ENCODE measurements around the gene CEP295NL. TPM values are rescaled to one million over a fixed set of nuclear protein-coding genes. Genes with fewer than 3 reads are reported as not detected.
"Not testable (repeated sequence)": the region's sequence is repeated elsewhere in the genome, so short reads cannot be mapped to it uniquely, and the experiment has no call there.

CEP295NL gene, protein sequence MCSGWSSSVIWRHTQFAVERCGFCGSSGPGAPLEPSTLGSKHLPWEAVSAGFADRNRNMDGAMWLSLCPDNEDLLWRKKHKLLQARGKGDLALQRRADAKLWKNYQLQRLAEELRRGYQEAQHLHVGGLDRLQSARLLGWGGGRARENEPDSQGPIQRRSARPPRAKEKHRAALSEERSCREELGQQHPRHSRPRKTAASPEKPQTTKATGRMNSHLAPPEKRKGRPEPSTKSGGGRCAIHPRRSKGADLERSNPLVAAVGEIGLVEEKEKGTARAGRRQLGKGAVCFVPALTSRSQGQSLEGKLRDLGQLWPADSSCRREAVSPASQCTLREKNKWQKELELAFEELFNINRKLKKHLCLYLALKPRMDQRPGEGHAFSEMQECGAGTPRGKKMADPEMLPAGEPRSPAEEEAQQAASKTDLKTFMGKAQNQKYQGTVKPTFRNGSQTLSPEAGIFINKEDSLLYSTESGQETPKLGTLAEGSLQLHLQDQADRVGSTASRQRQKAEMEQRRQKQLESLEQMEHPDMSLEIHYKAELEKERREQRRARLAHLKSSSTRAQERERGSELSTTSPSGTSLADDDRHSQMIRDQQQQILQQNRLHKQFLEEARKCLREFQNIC
- total RNA-seq: 16.7 TPM

DNA sequence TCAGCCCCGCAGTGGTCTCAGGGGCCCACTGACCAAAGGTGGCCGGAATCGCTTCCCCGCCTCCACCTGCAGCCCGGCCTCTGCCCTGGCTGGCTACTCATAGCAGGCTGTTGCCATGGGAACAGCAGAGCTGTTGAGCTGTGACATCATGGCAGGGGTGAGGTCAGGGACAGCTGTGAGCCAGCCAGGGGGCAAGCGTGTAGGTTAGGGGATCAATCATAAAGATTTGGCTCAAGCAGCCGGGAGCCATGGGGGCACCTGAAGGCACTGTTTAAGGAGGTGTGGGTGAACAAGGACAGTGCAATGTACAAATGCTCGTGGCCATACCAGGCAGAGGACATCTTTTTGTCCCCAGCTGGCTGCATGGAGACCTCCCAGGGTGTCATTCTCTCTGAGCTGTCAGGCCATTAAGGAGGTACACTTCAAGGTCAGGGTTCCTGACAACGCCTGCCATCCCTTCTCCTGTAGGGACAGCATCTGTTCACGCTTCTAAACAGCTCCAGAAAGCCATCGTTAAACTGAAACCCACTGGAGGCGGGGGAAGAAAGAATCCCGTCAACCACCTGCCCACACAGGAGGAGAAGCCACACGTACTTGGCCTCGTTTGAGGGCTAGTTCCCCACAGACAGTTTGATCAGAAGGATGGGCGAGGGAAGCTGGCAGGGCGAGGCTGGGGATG is at the start of gene CEP295NL:
Gene CEP295NL (minus strand): TSS at position 101 of the 679 bp plus-strand sequence. CDS start 1,373 bp downstream, outside the sequence.
- intact Hi-C loops (cut with DNase I): no loop called here
- peak; percentile 67 for DNase-seq (ENCODE audit: low spot score)
- ATAC-seq: peak; percentile 67

DNA sequence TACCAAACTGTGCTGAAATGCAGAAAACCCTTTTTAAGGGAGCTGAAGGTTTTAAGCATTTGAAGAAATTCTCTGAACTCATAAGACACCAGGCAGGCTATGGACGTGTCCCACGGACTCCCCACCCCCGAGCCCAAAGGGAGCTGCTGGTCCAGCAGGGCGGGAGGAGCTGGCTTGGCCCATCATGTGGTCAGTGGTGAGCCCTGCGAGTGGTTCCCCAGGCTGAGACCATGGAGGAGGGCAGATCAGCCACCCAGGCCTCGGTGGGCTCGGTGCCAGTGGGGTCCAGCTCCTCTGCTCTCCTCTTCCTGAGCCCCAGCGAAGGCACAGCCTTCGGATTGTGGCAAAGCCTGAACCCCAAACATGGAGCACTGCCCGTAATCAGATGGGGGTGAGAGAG is 49.7 kb upstream of the CEP295NL start:
- DNase-seq (ENCODE audit: low spot score) (no peak), ATAC-seq (peak; percentile 59)

DNA sequence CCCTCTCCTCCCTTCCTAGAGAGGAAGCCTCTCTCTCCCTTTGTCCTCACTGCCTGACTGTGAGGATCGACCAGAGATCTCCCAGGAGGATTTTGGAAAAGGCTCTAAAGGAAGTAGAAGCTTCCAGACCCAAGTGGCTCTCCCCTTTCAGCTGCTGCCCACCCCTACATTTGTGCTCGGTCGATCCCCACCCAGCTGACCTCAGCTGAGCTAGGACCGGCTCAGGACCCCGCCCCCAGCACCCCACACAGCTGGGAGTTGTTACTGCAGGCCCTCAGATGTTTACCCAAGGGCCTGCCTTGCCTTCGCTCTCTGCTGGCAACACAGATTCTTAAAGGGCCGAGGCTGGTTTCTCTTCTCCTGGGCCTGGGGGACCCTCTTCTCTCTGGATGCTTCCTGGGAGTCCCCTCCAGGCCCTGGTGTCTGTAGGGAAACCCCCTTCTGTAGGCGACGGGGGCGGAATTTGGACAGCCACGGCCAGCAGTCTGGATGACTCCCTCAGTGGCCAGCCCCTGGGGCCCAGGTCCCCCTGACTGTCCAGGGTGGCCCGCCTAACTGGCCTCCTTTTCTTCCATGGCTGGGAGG is 49.1 kb upstream of the CEP295NL start:
- intact Hi-C loops (cut with DNase I): no loop called here
- ATAC-seq: peak; percentile 55

More for the DNA sequence above, 49.7 kb upstream of the CEP295NL start:
- intact Hi-C loops (cut with DNase I): no loop called here

DNA sequence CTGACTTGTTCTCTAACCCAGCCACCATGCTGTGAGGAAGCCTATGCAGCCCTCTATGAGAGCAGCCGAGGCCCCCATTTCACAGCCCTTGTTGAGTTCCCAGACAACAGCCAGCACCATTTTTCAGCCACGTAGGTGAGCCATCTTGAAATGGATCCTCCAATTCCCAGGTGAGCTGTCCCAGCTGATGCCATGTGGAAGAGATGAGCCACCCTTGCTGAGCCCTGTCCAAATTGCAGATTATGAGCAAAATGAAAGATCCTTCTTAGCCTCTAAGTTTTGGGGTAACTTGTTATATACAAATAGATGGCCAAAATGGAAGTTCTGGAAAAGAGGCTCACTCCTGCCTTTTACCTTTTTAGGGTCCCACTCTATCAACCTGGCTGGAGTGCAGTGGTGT is 47.9 kb upstream of the CEP295NL start:
- intact Hi-C loops (cut with DNase I): no loop called here
- no peak for DNase-seq (ENCODE audit: low spot score)
- ATAC-seq: no peak

More for the DNA sequence above, 49.1 kb upstream of the CEP295NL start:
- DNase-seq (ENCODE audit: low spot score): no peak

DNA sequence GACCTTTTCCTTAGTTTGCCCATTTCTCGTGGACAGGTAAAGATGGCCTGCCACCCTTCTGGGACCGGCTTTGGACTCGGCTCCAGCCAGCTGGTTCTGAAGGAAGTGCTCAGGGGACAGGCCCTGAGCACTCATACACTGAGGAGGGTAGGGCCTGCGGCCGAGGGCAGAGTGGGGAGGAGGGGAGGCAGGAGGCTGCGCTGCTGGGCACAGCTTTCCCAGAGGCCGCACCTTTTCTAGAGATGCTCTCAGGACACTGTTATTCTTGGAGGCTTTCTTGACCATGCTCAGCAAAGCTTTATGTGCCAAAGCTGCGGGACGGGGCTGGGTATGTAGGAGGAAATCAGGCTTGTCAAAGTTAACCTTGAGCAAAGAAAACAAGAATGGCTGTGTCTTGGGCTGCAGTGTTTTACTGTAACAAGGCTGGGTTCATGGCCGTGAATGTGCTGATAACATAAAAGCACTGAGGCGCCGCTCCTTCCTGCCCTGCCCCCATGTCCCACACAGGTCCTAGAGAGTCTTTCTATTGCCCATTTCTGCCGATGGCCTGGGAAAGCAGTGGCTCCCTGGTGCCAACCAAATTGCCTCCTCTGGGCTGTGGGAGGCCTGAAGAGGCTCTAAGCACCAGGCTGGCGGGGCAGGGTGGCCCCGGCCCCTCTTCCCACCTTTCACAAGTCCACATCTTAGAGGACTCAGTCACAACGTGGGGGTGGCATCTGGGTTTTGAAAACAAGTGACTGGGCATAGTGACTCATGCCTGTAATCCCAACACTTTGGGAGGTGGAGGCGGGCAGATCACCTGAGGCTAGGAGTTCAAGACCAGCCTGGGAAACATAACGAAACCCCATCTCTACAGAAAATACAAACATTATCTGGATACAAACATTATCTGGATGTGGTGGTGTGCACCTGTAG is 44.5 kb upstream of the CEP295NL start:
- ATAC-seq (peak; percentile 54), DNase-seq (ENCODE audit: low spot score) (no peak)
- intact Hi-C loops (cut with DNase I): no loop called here

DNA sequence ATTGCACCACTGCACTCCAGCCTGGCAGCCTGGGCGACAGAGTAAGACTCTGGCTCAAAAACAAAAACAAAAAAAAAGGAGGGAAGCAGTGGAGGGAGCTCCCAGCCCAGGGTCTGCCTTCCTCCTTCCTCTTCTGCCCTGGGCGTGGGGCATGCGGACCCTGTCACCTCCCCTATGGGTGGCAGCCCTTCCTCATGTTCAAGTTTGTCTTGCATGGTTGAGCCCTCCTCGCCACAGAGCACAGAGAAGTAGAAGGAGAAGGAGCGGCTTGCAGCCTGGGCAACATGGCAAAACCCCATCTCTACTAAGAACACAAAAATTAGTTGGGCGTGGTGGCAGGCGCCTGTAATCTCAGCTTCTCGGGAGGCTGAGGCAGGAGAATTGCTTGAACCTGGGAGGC is 43.6 kb upstream of the CEP295NL start:
- no peak for ATAC-seq
- intact Hi-C loops (cut with DNase I): no loop called here
- DNase-seq (ENCODE audit: low spot score): no peak

DNA sequence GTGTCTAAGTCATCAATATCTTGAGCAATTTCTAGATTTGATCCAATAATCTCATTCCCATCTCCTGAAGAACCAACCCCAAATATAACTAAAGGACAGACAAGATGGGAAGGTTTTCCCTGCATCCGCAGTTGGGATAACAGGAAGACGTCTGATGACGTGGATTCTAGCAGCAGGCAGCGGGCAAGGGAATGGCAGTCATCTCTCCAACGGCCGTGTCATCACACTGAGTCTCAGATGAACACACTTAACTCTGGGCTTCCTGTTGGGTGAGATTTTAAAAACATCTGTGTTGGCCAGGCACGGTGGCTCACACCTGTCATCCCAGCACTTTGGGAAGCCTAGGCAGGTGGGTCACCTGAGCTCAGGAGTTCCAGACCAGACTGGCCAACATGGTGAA is 43.1 kb upstream of the CEP295NL start:
- ATAC-seq (no peak), DNase-seq (ENCODE audit: low spot score) (no peak)
- intact Hi-C loops (cut with DNase I): no loop called here

DNA sequence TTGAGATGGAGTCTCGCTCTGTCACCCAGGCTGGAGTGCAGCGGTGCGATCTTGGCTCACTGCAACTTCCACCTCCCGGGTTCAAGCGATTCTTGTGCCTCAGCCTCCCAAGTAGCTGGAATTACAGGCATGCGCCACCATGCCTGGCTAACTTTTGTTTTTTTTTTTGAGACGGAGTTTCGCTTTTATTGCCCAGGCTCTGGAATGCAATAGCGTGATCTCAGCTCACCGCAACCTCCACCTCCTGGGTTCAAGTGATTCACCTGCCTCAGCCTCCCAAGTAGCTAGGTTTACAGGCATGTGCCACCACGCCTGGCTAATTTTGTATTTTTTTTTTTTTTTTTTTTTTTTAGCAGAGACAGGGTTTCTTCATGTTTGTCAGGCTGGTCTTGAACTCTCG is 42.5 kb upstream of the CEP295NL start:
- DNase-seq (ENCODE audit: low spot score); ATAC-seq; intact Hi-C loops (cut with DNase I): not testable (repeated sequence)

DNA sequence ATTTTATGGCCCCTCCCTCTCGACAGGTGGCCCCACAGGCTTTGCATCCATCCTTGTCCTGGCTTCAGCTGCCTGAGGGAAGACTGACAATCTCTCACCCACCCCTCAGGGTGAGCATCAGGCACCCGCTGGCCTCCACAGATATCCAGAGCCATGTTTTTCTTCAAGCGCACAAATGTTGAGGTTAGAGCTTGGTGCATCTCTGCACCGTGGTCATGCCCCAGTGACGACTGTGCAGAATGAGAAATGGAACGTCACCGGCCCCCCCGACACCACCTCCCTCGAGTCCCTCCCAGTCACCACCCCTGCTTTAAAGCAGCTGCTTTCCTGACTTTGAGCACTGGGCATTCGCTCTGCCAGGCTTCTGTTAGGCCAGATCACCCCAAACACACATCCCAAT is 42.0 kb upstream of the CEP295NL start:
- DNase-seq (ENCODE audit: low spot score) (no peak), ATAC-seq (no peak)
- intact Hi-C loops (cut with DNase I): no loop called here

DNA sequence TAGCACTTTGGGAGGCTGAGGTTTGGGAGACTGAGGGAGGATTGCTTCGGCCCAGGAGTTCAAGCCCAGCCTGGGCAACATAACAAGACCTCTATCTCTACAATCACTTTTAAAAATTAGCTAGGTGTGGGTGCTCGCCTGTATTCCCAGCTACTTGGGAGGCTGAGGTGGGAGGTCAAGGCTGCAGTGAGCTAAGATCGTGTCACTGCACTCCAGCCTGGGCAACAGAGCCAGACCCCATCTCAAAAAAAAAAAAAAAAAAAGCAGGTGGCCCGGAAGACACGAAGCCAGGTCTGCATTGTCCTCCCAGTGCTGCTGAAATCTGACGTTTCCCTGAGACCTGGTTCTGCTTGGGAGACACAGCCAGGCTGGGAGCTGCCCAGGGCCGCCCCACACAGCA is 41.0 kb upstream of the CEP295NL start:
- DNase-seq (ENCODE audit: low spot score) (no peak), ATAC-seq (no peak)
- intact Hi-C loops (cut with DNase I): no loop called here

DNA sequence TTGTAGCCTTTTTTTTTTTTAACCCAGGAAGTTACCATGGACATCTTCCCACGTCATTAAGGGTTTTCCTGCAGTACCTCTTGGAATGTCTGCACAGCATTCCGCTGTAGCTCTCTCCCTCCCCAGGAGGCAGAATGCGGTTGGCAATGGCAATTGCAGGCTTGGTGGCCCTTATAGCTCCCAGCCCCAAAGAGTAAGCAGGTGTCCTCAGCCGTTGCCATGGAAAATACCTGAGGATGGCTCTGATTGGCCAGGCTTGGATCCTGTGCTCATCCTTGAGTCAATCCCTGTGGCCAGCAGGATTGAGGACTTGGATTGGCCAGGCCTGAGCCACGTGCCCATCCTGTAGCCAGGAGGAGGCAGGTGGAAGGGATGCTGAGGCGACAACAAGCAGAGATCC is 37.7 kb upstream of the CEP295NL start:
- ATAC-seq (no peak), DNase-seq (ENCODE audit: low spot score) (no peak)
- intact Hi-C loops (cut with DNase I): no loop called here

DNA sequence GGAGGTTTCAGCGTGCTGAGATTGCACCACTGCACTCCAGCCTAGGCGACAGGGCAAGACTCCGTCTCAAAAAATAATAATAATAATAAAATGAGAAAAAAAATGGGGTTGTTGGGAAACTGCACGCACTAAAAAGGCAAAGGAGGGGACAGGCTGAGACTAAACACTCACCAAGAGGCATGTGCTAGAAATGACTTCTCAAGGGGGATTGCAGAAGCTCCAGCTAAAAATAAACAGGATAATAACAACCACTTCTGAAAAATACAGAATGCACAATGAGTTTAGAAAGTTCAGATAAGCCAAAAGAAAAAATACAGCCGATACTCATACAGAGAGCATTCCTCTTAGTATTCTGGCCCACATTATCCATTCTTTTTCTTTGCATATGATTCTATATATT is 37.3 kb upstream of the CEP295NL start:
- DNase-seq (ENCODE audit: low spot score) (no peak), ATAC-seq (no peak)
- intact Hi-C loops (cut with DNase I): no loop called here

DNA sequence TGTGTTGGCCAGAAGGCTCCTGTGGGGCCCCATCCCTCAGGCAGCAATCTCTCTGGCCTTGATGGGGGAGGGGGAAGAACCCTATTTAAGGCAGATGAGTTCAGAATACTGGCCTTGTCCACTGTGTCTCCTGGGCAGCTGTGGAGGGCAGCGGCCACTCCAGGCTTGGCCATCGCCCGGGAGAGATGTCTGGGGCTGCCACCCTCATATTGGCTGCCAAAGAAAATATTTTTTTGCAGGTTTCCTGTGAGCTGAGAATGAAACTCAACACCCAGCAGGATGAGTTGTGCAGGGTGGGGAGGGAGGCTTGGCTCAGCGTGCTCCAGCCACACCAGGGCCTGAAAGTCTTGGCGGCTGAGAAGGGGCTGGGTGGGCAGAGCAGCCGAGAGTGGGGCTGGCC is 36.6 kb upstream of the CEP295NL start:
- intact Hi-C loops (cut with DNase I): no loop called here
- no peak for ATAC-seq
- no peak for DNase-seq (ENCODE audit: low spot score)

DNA sequence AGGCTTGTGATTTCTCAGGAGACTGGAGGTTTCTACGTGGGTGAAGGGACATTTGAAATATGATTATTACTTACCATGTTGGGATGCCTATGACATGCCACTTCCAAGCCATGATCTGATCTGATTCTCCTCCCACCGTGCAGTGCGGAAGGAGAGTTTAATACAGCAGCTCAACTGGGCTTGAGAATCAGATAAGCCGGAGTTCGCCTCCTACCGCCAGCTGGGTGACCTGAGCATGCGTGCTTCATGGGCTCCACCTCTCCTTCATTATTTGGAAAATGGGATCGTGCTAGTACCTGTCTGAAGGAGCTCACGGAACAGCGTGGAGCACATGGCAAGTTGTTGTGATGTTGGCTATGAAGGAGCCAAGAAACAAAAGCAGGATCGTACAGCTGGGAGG is 34.6 kb upstream of the CEP295NL start:
- ATAC-seq (no peak), DNase-seq (ENCODE audit: low spot score) (no peak)
- intact Hi-C loops (cut with DNase I): no loop called here

DNA sequence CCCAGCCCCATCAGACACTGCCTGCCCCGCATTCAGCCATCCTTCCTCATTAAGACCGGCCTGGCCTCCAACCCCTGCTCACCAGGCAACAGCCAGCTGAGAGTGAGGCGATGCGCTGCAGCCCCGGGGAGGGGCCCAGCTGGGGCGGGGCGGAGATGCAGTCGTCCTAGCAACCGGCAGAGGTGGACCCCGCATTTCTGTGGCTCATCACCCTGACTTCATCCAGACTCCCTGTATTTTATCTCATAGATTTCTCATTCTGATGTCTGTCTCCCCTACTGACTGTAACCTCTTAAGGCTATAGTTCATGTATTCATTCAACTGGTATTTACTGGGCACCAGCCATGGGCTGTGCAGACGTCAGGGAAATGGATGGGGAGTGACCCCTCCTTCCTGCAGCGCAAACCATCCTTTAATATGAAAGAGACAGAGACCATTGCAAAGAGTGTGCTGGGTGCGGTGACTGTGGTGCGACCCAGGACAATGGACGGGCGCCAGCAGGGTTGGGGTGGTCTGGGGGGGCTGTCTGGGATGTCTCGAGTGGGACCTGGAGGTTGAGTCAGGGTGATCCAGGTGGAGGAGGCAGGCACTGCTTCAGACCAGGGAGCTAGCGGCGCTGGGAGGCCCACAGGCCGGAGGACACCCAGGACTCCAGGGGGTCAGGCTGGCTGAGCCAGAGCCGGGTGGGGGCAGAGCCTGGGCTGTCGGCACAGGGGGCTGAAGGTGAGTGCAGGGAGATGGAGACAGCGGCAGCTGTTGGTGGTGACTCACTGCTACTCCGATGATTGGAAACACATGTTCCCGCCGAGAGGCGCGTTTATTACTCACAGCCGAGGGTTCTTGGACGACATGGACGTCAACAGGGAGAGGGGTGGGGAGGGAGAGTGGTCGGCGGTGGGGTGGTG is 32.7 kb upstream of the CEP295NL start:
- ATAC-seq: peak; percentile 71
- peak; percentile 83 for DNase-seq (ENCODE audit: low spot score)
- intact Hi-C loops (cut with DNase I): no loop called here

DNA sequence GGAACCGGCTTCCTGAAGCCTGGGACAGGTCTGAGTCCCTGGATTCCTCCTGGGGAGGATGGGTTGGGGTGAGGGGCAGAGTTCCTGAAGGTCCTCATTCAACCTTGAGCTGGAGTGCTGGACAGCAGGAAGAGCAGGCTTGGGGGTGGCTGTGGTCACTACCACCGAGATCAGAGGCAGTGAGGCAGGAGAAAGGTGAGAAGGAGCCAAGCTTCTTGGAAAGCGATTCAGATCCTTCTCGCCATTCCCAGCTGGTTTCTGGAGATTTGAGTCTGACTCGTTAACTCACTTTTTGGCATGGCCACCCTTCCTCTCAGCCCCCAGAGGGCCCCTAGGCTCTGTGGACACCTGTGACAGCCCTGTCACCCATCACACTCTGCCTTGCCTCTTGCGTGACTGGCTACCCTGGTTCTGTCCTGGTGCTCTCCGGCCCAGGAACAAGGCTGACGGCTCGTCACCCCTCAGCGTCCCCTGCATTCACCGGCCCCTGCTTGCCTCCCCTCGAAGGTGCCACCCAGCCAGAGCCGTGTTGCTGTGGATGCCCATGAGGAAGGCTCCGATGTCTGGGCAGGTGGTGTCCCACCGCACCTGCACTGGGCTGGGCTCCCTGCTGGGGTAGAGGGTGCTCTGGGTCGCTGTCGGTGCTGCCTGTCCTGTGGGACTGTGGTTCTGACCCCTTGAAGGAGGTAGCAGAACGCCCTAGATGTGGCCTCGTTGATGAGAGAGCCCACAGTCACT is 31.8 kb upstream of the CEP295NL start:
- no peak for DNase-seq (ENCODE audit: low spot score)
- intact Hi-C loops (cut with DNase I): no loop called here
- no peak for ATAC-seq

DNA sequence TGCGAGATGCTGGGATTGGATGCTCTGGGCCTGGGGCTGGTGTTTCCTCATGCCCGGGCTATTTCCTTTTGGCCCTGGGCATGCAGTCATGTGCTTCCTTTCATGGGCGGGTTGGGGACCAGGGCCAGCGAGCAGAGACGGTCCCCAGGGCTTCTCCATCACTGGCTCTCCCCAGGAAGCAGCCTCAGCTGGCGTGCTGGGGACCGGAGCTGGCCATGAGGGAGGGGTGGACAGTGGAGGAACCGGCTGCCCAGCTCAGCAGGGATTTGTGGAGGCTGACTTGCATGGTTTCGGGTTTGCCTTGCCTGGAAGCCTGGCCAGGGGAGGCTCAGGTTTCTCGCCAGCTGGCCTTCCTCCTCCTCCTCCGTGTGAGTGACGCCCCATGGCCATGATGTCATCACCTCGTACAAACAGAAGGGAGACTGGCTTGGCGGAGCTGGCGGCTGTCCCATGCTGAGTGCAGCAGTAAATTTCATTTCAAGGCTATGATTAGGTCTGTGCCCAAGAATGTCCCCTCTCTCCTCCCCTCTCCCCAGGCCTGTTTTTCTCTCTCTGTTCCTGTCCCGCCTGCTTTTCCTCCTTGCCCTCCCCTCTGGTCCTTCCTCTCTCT is 31.1 kb upstream of the CEP295NL start:
- ATAC-seq: peak; percentile 91
- peak; percentile 98 for DNase-seq (ENCODE audit: low spot score)
- intact Hi-C loops (cut with DNase I): no loop called here
